ENCODE results near the gene TTR. TPM values are rescaled to one million over a fixed set of nuclear protein-coding genes. Genes with fewer than 3 reads are reported as not detected.

The TTR gene
- total RNA-seq, 1 donor from 2014 or later = not detected

DNA sequence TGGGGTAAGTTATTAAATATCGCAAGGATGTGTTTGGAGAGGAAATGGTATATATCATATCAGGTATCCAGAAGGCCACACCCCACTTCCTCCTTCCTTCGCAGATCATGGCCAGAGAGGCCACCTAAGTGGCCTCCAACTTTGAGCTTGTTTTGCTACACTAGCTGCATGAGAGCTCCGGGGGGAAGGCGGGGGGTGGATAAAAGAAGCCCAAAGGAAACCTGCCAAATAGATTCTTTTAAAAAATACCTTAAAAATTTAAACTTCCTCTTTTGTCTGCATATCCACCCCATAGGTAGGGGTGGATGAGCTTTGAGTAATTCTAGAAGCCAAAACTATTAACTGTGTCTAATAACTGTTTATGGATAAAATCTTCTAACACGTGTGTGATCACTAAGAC lies 5.7 kb upstream of the TTR start:
- no peaks in the 10 kb centered on the region for H3K36me3 Mint-ChIP-seq (ENCODE audit: low read depth)
- intact Hi-C loops (cut with micrococcal nuclease) = no loop called here
- no peaks in the 10 kb centered on the region for H3K9me3 Mint-ChIP-seq
- no peak for DNase-seq (ENCODE audit: low spot score)
- no peak overlapping the region for H3K4me3 Mint-ChIP-seq (ENCODE audit: low read depth)
- H3K4me1 Mint-ChIP-seq (ENCODE audit: low read depth) = no peaks in the 10 kb centered on the region
- no peak overlapping the region for H3K27ac Mint-ChIP-seq
- H3K27me3 Mint-ChIP-seq (ENCODE audit: low read depth) = peaks cover 3% of the 10 kb centered on the region

DNA sequence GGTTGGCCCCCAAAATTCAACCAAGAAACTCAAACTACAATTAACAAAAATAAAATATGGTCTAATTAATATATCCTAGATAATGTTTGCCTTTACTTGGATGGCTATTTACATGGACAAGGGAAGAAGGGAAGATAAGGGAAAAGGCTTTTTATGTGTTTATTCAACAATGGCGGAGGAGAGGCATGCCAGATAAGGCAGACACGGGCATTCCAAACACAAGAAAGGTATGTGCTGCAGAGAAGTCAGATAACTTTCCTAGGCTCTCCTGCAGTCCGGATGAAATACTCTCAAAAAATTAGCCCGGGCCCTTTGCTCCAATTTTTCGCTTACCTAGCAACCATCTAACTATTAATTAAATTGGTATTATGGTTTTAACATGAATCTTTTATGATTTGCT lies 5.1 kb upstream of the TTR start:
- intact Hi-C loops (cut with micrococcal nuclease) = no loop called here
- DNase-seq (ENCODE audit: low spot score) = no peak
- no peaks in the 10 kb centered on the region for H3K9me3 Mint-ChIP-seq
- H3K4me3 Mint-ChIP-seq (ENCODE audit: low read depth) = no peak overlapping the region
- H3K27me3 Mint-ChIP-seq (ENCODE audit: low read depth) = peaks cover 4% of the 10 kb centered on the region
- H3K4me1 Mint-ChIP-seq (ENCODE audit: low read depth) = no peaks in the 10 kb centered on the region
- H3K27ac Mint-ChIP-seq = no peak overlapping the region
- no peaks in the 10 kb centered on the region for H3K36me3 Mint-ChIP-seq (ENCODE audit: low read depth)

DNA sequence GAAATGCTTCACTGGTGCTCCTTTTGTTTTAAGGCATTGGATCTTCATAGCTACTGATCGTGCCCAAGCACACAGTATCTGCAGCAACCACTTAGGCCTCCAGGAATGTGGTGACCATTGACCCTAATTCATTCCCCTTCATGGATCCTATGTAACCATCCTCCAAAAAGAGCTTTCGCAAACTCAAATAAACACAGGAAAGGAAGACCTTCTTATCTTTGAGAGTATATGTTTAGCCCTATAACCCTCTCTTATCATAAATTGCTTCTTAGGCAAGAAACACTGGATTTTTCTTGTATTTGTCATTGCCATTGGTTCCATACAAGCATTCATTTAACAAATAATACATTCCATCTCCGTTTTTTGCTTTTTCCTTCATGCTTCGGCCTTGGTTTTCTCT lies 4.1 kb upstream of the TTR start:
- Mint-ChIP-seq H3K4me3 (ENCODE audit: low read depth) (no peak overlapping the region), H3K36me3 (ENCODE audit: low read depth) (no peaks in the 10 kb centered on the region), H3K27ac (no peak overlapping the region), H3K27me3 (ENCODE audit: low read depth) (peaks cover 4% of the 10 kb centered on the region), H3K4me1 (ENCODE audit: low read depth) (no peaks in the 10 kb centered on the region), H3K9me3 (no peaks in the 10 kb centered on the region)
- DNase-seq (ENCODE audit: low spot score) = no peak
- intact Hi-C loops (cut with micrococcal nuclease) = no loop called here

DNA sequence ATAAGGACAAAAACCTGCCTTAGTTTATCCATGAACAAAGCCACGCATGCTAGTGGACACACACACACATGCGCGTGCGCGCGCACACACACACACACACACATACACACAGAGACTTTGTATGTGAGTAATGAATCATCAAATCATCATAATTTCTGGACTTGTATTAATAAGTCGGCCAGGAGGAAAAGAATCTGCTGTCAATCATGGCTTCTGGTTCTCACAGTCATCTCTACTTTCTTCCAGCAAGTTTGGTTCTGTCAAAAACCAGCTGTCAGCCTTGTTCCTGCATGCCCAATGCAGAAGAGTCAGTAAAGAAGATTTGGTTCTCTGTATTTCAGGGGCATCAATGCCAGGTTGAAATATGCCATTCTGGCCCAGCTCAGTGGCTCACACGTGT lies 1.1 kb upstream of the TTR start:
- no peak overlapping the region for H3K27ac Mint-ChIP-seq
- no peaks in the 10 kb centered on the region for H3K4me1 Mint-ChIP-seq (ENCODE audit: low read depth)
- no peaks in the 10 kb centered on the region for H3K36me3 Mint-ChIP-seq (ENCODE audit: low read depth)
- H3K4me3 Mint-ChIP-seq (ENCODE audit: low read depth) = no peak overlapping the region
- DNase-seq (ENCODE audit: low spot score) = no peak
- intact Hi-C loops (cut with micrococcal nuclease) = no loop called here
- H3K9me3 Mint-ChIP-seq = no peaks in the 10 kb centered on the region
- H3K27me3 Mint-ChIP-seq (ENCODE audit: low read depth) = peaks cover 6% of the 10 kb centered on the region

DNA sequence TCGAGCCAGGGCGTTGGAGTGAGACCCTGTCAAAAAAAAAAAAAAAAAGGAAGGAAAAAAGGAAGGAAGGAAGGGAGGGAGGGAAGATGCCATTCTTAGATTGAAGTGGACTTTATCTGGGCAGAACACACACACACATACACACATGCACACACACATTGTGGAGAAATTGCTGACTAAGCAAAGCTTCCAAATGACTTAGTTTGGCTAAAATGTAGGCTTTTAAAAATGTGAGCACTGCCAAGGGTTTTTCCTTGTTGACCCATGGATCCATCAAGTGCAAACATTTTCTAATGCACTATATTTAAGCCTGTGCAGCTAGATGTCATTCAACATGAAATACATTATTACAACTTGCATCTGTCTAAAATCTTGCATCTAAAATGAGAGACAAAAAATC lies 564 bp upstream of the TTR start:
- no peak overlapping the region for H3K4me3 Mint-ChIP-seq (ENCODE audit: low read depth)
- peaks cover 6% of the 10 kb centered on the region for H3K27me3 Mint-ChIP-seq (ENCODE audit: low read depth)
- no peaks in the 10 kb centered on the region for H3K4me1 Mint-ChIP-seq (ENCODE audit: low read depth)
- H3K36me3 Mint-ChIP-seq (ENCODE audit: low read depth) = no peaks in the 10 kb centered on the region
- no peak overlapping the region for H3K27ac Mint-ChIP-seq
- intact Hi-C loops (cut with micrococcal nuclease) = no loop called here
- DNase-seq (ENCODE audit: low spot score) = no peak
- H3K9me3 Mint-ChIP-seq = no peaks in the 10 kb centered on the region

DNA sequence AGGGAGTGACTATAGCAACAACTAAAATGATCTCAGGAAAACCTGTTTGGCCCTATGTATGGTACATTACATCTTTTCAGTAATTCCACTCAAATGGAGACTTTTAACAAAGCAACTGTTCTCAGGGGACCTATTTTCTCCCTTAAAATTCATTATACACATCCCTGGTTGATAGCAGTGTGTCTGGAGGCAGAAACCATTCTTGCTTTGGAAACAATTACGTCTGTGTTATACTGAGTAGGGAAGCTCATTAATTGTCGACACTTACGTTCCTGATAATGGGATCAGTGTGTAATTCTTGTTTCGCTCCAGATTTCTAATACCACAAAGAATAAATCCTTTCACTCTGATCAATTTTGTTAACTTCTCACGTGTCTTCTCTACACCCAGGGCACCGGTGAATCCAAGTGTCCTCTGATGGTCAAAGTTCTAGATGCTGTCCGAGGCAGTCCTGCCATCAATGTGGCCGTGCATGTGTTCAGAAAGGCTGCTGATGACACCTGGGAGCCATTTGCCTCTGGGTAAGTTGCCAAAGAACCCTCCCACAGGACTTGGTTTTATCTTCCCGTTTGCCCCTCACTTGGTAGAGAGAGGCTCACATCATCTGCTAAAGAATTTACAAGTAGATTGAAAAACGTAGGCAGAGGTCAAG lies 955 bp downstream of the TTR start:
- no peak for DNase-seq (ENCODE audit: low spot score)
- H3K27me3 Mint-ChIP-seq (ENCODE audit: low read depth) = peaks cover 8% of the 10 kb centered on the region
- H3K36me3 Mint-ChIP-seq (ENCODE audit: low read depth) = no peaks in the 10 kb centered on the region
- H3K4me3 Mint-ChIP-seq (ENCODE audit: low read depth) = no peak overlapping the region
- no peaks in the 10 kb centered on the region for H3K4me1 Mint-ChIP-seq (ENCODE audit: low read depth)
- H3K9me3 Mint-ChIP-seq = no peaks in the 10 kb centered on the region
- H3K27ac Mint-ChIP-seq = no peak overlapping the region
- intact Hi-C loops (cut with micrococcal nuclease) = no loop called here

DNA sequence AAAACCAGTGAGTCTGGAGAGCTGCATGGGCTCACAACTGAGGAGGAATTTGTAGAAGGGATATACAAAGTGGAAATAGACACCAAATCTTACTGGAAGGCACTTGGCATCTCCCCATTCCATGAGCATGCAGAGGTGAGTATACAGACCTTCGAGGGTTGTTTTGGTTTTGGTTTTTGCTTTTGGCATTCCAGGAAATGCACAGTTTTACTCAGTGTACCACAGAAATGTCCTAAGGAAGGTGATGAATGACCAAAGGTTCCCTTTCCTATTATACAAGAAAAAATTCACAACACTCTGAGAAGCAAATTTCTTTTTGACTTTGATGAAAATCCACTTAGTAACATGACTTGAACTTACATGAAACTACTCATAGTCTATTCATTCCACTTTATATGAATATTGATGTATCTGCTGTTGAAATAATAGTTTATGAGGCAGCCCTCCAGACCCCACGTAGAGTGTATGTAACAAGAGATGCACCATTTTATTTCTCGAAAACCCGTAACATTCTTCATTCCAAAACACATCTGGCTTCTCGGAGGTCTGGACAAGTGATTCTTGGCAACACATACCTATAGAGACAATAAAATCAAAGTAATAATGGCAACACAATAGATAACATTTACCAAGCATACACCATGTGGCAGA lies 3.6 kb downstream of the TTR start:
- Mint-ChIP-seq H3K27ac (no peak overlapping the region), H3K4me1 (ENCODE audit: low read depth) (no peaks in the 10 kb centered on the region), H3K36me3 (ENCODE audit: low read depth) (no peaks in the 10 kb centered on the region), H3K9me3 (no peaks in the 10 kb centered on the region), H3K4me3 (ENCODE audit: low read depth) (no peak overlapping the region), H3K27me3 (ENCODE audit: low read depth) (peaks cover 8% of the 10 kb centered on the region)
- intact Hi-C loops (cut with micrococcal nuclease) = no loop called here
- DNase-seq (ENCODE audit: low spot score) = no peak

DNA sequence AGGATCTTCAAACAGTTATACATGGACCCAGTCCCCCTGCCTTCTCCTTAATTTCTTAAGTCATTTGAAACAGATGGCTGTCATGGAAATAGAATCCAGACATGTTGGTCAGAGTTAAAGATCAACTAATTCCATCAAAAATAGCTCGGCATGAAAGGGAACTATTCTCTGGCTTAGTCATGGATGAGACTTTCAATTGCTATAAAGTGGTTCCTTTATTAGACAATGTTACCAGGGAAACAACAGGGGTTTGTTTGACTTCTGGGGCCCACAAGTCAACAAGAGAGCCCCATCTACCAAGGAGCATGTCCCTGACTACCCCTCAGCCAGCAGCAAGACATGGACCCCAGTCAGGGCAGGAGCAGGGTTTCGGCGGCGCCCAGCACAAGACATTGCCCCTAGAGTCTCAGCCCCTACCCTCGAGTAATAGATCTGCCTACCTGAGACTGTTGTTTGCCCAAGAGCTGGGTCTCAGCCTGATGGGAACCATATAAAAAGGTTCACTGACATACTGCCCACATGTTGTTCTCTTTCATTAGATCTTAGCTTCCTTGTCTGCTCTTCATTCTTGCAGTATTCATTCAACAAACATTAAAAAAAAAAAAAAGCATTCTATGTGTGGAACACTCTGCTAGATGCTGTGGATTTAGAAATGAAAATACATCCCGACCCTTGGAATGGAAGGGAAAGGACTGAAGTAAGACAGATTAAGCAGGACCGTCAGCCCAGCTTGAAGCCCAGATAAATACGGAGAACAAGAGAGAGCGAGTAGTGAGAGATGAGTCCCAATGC lies 4.6 kb downstream of the TTR start:
- Mint-ChIP-seq H3K36me3 (ENCODE audit: low read depth) (no peaks in the 10 kb centered on the region), H3K9me3 (no peaks in the 10 kb centered on the region)
- DNase-seq (ENCODE audit: low spot score) = no peak

DNA sequence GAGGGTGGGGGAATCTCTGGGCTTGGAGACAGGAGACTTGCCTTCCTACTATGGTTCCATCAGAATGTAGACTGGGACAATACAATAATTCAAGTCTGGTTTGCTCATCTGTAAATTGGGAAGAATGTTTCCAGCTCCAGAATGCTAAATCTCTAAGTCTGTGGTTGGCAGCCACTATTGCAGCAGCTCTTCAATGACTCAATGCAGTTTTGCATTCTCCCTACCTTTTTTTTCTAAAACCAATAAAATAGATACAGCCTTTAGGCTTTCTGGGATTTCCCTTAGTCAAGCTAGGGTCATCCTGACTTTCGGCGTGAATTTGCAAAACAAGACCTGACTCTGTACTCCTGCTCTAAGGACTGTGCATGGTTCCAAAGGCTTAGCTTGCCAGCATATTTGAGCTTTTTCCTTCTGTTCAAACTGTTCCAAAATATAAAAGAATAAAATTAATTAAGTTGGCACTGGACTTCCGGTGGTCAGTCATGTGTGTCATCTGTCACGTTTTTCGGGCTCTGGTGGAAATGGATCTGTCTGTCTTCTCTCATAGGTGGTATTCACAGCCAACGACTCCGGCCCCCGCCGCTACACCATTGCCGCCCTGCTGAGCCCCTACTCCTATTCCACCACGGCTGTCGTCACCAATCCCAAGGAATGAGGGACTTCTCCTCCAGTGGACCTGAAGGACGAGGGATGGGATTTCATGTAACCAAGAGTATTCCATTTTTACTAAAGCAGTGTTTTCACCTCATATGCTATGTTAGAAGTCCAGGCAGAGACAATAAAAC lies 6.5 kb downstream of the TTR start:
- DNase-seq (ENCODE audit: low spot score) = no peak
- intact Hi-C loops (cut with micrococcal nuclease) = no loop called here
- Mint-ChIP-seq H3K4me1 (ENCODE audit: low read depth) (peaks cover under 1% of the 10 kb centered on the region), H3K9me3 (no peaks in the 10 kb centered on the region), H3K27me3 (ENCODE audit: low read depth) (peaks cover 4% of the 10 kb centered on the region), H3K36me3 (ENCODE audit: low read depth) (no peaks in the 10 kb centered on the region), H3K4me3 (ENCODE audit: low read depth) (no peak overlapping the region), H3K27ac (no peak overlapping the region)

More for the DNA sequence above, 4.6 kb downstream of the TTR start:
- Mint-ChIP-seq H3K27me3 (ENCODE audit: low read depth) (peaks cover 5% of the 10 kb centered on the region), H3K27ac (no peak overlapping the region), H3K4me3 (ENCODE audit: low read depth) (no peak overlapping the region), H3K4me1 (ENCODE audit: low read depth) (no peaks in the 10 kb centered on the region)
- intact Hi-C loops (cut with micrococcal nuclease) = no loop called here

DNA sequence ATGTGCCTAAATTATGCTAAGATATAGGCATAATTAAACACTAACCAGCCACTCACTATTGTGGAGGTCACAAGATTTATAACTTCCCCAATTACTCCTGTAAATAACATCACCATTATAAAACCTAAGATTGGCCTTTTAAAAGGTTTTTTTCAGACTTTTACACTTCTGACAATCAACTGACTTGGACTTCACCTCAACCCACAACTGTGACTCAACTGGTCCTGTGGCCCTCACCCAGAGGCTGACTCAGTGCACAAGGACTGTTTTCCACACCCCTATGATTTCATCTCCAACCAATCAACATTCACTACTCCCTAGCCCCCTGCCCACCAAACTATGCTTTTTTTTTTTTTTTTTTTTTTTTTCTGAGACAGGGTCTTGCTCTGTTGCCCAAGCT lies 11.6 kb downstream of the TTR start:
- Mint-ChIP-seq H3K27ac (no peak overlapping the region), H3K36me3 (ENCODE audit: low read depth) (no peaks in the 10 kb centered on the region), H3K4me3 (ENCODE audit: low read depth) (no peak overlapping the region), H3K4me1 (ENCODE audit: low read depth) (peaks cover 2% of the 10 kb centered on the region), H3K27me3 (ENCODE audit: low read depth) (peaks cover 3% of the 10 kb centered on the region), H3K9me3 (no peaks in the 10 kb centered on the region)
- intact Hi-C loops (cut with micrococcal nuclease) = no loop called here
- DNase-seq (ENCODE audit: low spot score) = no peak

DNA sequence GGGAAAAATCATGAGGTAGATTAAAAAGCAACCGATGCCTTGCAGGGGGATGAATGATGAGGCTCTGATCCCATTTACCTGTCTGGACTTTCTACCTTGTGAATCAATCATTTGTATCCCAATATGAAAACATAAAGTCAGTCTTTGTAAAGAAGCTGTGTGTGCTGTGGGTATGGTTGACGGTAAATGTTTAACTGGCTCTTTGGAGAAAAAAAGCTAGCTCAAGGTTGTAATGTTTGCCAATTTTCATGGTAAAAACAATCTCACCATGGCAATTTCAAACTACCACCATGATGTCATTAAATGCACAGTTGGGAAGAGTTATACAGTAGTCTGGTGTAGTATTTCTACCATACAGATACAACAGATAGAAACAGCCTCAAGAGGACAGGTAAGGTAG lies 14.6 kb downstream of the TTR start:
- Mint-ChIP-seq H3K4me3 (ENCODE audit: low read depth) (no peak overlapping the region), H3K9me3 (no peaks in the 10 kb centered on the region), H3K4me1 (ENCODE audit: low read depth) (peaks cover 6% of the 10 kb centered on the region), H3K27me3 (ENCODE audit: low read depth) (peaks cover 3% of the 10 kb centered on the region), H3K36me3 (ENCODE audit: low read depth) (no peaks in the 10 kb centered on the region), H3K27ac (no peak overlapping the region)
- intact Hi-C loops (cut with micrococcal nuclease) = no loop called here
- no peak for DNase-seq (ENCODE audit: low spot score)

DNA sequence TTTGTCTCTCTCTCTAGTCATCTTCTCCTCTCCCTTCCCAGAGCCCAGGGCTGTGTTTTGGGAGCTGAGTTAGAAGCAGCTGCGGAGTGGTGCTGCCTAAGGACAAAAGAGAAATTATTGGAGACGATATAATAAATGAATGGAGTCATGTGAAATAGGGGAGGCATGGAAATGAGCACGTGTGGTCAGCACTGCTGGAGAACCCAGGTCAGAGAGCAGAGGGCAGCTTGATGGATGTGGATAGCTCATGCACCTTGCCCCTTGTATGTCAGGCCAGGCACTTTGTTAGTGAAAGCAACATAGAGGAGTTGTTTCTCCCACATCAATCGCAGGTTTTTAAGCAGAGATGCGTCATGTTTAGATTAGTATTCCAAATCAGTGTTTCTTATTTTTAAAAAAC lies 15.7 kb downstream of the TTR start:
- no peaks in the 10 kb centered on the region for H3K9me3 Mint-ChIP-seq
- intact Hi-C loops (cut with micrococcal nuclease) = no loop called here

More for the DNA sequence above, 15.7 kb downstream of the TTR start:
- Mint-ChIP-seq H3K36me3 (ENCODE audit: low read depth) (no peaks in the 10 kb centered on the region), H3K4me1 (ENCODE audit: low read depth) (peaks cover 6% of the 10 kb centered on the region), H3K4me3 (ENCODE audit: low read depth) (no peak overlapping the region), H3K27ac (no peak overlapping the region), H3K27me3 (ENCODE audit: low read depth) (peaks cover 3% of the 10 kb centered on the region)
- DNase-seq (ENCODE audit: low spot score) = no peak
